ENCODE data around the gene ZNF445.
"Not testable (repeated sequence)": the region's sequence is repeated elsewhere in the genome, so short reads cannot be mapped to it uniquely, and the experiment has no call there.

Gene ZNF445

GRCh38 chr3:44477312-44478030, at the start of gene ZNF445:
Gene ZNF445, minus strand, starts transcription at chr3:44477670. Its CDS starts 22,121 bp downstream, at chr3:44455549.
- peak; percentile 48 to 68 for DNase-seq (ENCODE audit: low read depth in 2 of 2)

GRCh38 chr3:44525060-44525459, 47.6 kb upstream of the ZNF445 start:
- no peak for DNase-seq (ENCODE audit: low read depth in 2 of 2)

- no peak for DNase-seq (ENCODE audit: low read depth in 2 of 2)
These were observed 45.0 kb upstream of the ZNF445 start for GRCh38 chr3:44522494-44522933.

GRCh38 chr3:44521721-44522120, 44.3 kb upstream of the ZNF445 start:
- DNase-seq (ENCODE audit: low read depth in 2 of 2), result no peak

GRCh38 chr3:44518782-44519156, 41.3 kb upstream of the ZNF445 start:
- no peak for DNase-seq (ENCODE audit: low read depth in 2 of 2)

GRCh38 chr3:44516230-44516629, 38.8 kb upstream of the ZNF445 start:
- no peak for DNase-seq (ENCODE audit: low read depth in 2 of 2)

GRCh38 chr3:44513513-44513912, 36.0 kb upstream of the ZNF445 start:
- no peak for DNase-seq (ENCODE audit: low read depth in 2 of 2)

GRCh38 chr3:44511238-44511566, 33.7 kb upstream of the ZNF445 start:
- DNase-seq (ENCODE audit: low read depth in 2 of 2), result no peak

- DNase-seq (ENCODE audit: low read depth in 2 of 2), result no peak
These were observed 32.5 kb upstream of the ZNF445 start for GRCh38 chr3:44510000-44510368.

GRCh38 chr3:44509393-44509921, 32.0 kb upstream of the ZNF445 start:
- no peak for DNase-seq (ENCODE audit: low read depth in 2 of 2)

GRCh38 chr3:44506961-44507360, 29.5 kb upstream of the ZNF445 start:
- no peak for DNase-seq (ENCODE audit: low read depth in 2 of 2)

- no peak for DNase-seq (ENCODE audit: low read depth in 2 of 2)
These were observed 29.1 kb upstream of the ZNF445 start for GRCh38 chr3:44506556-44506955.

GRCh38 chr3:44504566-44504965, 27.1 kb upstream of the ZNF445 start:
- no peak for DNase-seq (ENCODE audit: low read depth in 2 of 2)

GRCh38 chr3:44503178-44503577, 25.7 kb upstream of the ZNF445 start:
- not testable (repeated sequence) for DNase-seq (ENCODE audit: low read depth in 2 of 2)

- no peak for DNase-seq (ENCODE audit: low read depth in 2 of 2)
These were observed 24.5 kb upstream of the ZNF445 start for GRCh38 chr3:44501971-44502370.

- DNase-seq (ENCODE audit: low read depth in 2 of 2), result not testable (repeated sequence)
These were observed 22.4 kb upstream of the ZNF445 start for GRCh38 chr3:44499899-44500168.

GRCh38 chr3:44499149-44499898, 21.9 kb upstream of the ZNF445 start:
- DNase-seq (ENCODE audit: low read depth in 2 of 2), result no peak

- DNase-seq (ENCODE audit: low read depth in 2 of 2), result no peak
These were observed 18.4 kb upstream of the ZNF445 start for GRCh38 chr3:44495636-44496415.

GRCh38 chr3:44492496-44492895, 15.0 kb upstream of the ZNF445 start:
- DNase-seq (ENCODE audit: low read depth in 2 of 2), result no peak

- no peak for DNase-seq (ENCODE audit: low read depth in 2 of 2)
These were observed 5.3 kb upstream of the ZNF445 start for GRCh38 chr3:44482721-44483120.

- DNase-seq (ENCODE audit: low read depth in 2 of 2), result no peak
These were observed 1.2 kb upstream of the ZNF445 start for GRCh38 chr3:44478606-44479094.

- DNase-seq (ENCODE audit: low read depth in 2 of 2), result no peak
These were observed 592 bp upstream of the ZNF445 start for GRCh38 chr3:44478055-44478468.

GRCh38 chr3:44476963-44477311, 533 bp downstream of the ZNF445 start:
- no peak for DNase-seq (ENCODE audit: low read depth in 2 of 2)

All from stimulated activated CD8-positive, alpha-beta memory T cell treated with anti-CD3 and anti-CD28 coated beads, Interleukin-7, amount 100 ng/mL, for 4 hours (primary cell).